Transverse colon (tissue), 4 donors: ENCODE data around the gene PBX3. TPM values are rescaled to one million over a fixed set of nuclear protein-coding genes. Genes with fewer than 3 reads are reported as not detected.

Experiments
- DNase-seq: peaks from one replicate; pipeline ENCODE4 v3.0.0-alpha.2; 2019
- H3K27ac ChIP-seq, 4 donors: fragments of 200-600 bp; sonication (generic); 2 replicates each; pipeline ENCODE4 v1.5.1; 2016 to 2018; ENCODE audit warnings: inconsistent platforms in 4 of 4
- H3K27me3 ChIP-seq: fragments of 200-600 bp; sonication (generic); 2 replicates; pipeline ENCODE4 v1.5.1; 2017; ENCODE audit warnings: inconsistent platforms
- H3K36me3 ChIP-seq, 4 donors: fragments of 200-600 bp; sonication (generic); 2 replicates each; pipeline ENCODE4 v1.5.1; 2017 to 2019; ENCODE audit warnings: inconsistent platforms in 4 of 4
- H3K4me1 ChIP-seq, 4 donors: fragments of 200-600 bp; sonication (generic); 2 replicates each; pipeline ENCODE4 v1.5.1; 2017 to 2020; ENCODE audit warnings: inconsistent platforms in 4 of 4
- H3K4me3 ChIP-seq, 4 donors: fragments of 200-600 bp; sonication (generic); 1 replicate in 1 of 4; 2 replicates in 3 of 4; pipeline versions ENCODE4 v1.5.1 to v1.6.1; 2017 to 2019; ENCODE audit warnings: inconsistent platforms in 4 of 4
- H3K9me3 ChIP-seq, 2 donors: fragments of 200-600 bp; sonication (generic); 2 replicates each; pipeline ENCODE4 v1.5.1; 2017 to 2019; ENCODE audit warnings: inconsistent platforms in 2 of 2
- CTCF ChIP-seq, 5 experiments: fragments of 200-600 bp in 3 of 5; fragments of 450-650 bp in 2 of 5; sonication (generic) in 3 of 5; IDR thresholded peaks; 1 replicate in 2 of 5; 2 replicates in 3 of 5; pipeline ENCODE4 v1.5.1; 2016 to 2017; ENCODE audit warnings: antibody characterized with exemption in 5 of 5, inconsistent platforms in 3 of 5, mild to moderate bottlenecking in 2 of 5, moderate library complexity in 1 of 5
- EP300 ChIP-seq: sonication (generic); formaldehyde crosslinking; IDR thresholded peaks from one replicate; pipeline ENCODE4 v1.6.1; 2017; ENCODE audit warnings: antibody characterized with exemption, low read depth
- POLR2A ChIP-seq: fragments of 450-650 bp; IDR thresholded peaks from one replicate; pipeline ENCODE4 v1.6.1; 2016; ENCODE audit warnings: antibody characterized with exemption, mild to moderate bottlenecking, moderate library complexity
- POLR2AphosphoS5 ChIP-seq, 3 donors: sonication (generic); formaldehyde crosslinking; IDR thresholded peaks; one replicate each; pipeline ENCODE4 v1.6.1; 2016; ENCODE audit warnings: antibody characterized with exemption in 3 of 3
- WGBS, 2 donors: methylation state at CpG; one replicate each; pipeline ENCODE4 v1.1.5; 2018; ENCODE audit warnings: low coverage in 1 of 2; 5-methylcytosine and 5-hydroxymethylcytosine counted together
- in situ Hi-C, 4 donors: fragments of 200-750 bp; cut with MboI; loops; one replicate each; pipeline versions ENCODE4 v1.15.0 to v1.15.1; 2017; ENCODE audit warnings: low sequenced_read_pairs in 3 of 4, low pct_ligation_motif_present in 1 of 4, low pct_unique_long_range_greater_than_20kb in 1 of 4
- intact Hi-C: fragments of 100-400 bp; cut with DNase I; formaldehyde crosslinking; loops from one replicate; pipeline ENCODE4 v1.15.1; 2023; ENCODE audit warnings: low total_unique reads
- total RNA-seq, 4 donors: library from RNA; depleted of rRNA; stranded (reverse); fragments of >200 nt; gene quantifications; one replicate each; pipeline ENCODE4 v1.1.0, GENCODE V29; 2016

PBX3 gene
- total RNA-seq, 4 donors from 2014 or later, result 16.4 to 70.3 (median 20.4) TPM

GRCh38 chr9:125761676-125762450 lies 14.7 kb downstream of the PBX3 start:
- no peaks in the 10 kb centered on the region for H3K36me3 ChIP-seq
- TF ChIP-seq CTCF (IDR thresholded peaks at IDR 0.05) (no peak), POLR2A (no peak)
- H3K4me3 ChIP-seq, result no peak overlapping the region
- WGBS, 2 donors, result 61 to 68% methylated on average over 2 of the region's 2 CpGs
- in situ Hi-C loops, result no loop called here
- no peaks in the 10 kb centered on the region for H3K9me3 ChIP-seq
- intact Hi-C loops, result no loop called here
- no peaks in the 10 kb centered on the region for H3K27me3 ChIP-seq
- no peak for DNase-seq
- peaks cover 0 to 47% (median 15%) of the 10 kb centered on the region in 4 donors for H3K4me1 ChIP-seq
- no peak overlapping the region for H3K27ac ChIP-seq

DNA sequence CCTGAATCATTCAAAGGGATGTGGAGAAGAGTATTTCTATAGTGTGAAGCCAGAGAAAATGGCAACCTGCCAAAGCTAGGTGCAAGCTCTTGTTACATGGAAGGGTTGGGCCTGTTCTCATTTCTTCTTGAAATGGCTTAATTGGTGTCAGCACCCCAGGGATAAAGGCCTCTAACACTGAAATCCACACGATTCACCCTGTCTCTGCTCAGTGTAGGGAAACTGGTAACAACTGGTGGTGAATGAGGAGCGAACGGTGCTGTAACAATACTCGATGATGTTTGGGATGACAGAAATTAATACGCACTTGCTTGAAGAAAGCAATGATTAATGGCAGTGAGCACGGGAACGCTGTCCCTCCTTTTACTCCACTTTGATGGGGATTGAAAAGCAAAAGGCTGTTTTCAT lies 16.2 kb downstream of the PBX3 start:
- WGBS, 2 donors, result 62 to 67% methylated on average over 7 of the region's 7 CpGs
- intact Hi-C loops, result no loop called here

GRCh38 chr9:125764198-125764597 lies 17.0 kb downstream of the PBX3 start:
- WGBS, 2 donors, result 74 to 79% methylated on average over 3 of the region's 3 CpGs
- no peak overlapping the region for H3K27ac ChIP-seq
- H3K27me3 ChIP-seq, result no peaks in the 10 kb centered on the region
- H3K4me1 ChIP-seq, result peaks cover 0 to 37% (median 13%) of the 10 kb centered on the region in 4 donors
- H3K4me3 ChIP-seq, result no peak overlapping the region
- H3K9me3 ChIP-seq, result no peaks in the 10 kb centered on the region
- intact Hi-C loops, result no loop called here
- no peaks in the 10 kb centered on the region for H3K36me3 ChIP-seq
- in situ Hi-C loops, result no loop called here
- no peak for TF ChIP-seq POLR2A
- no peak for TF ChIP-seq POLR2AphosphoS5 (IDR thresholded peaks at IDR 0.05)
- no peak for TF ChIP-seq EP300
- no peak for TF ChIP-seq CTCF (IDR thresholded peaks at IDR 0.05)
- DNase-seq, result no peak

More for the DNA sequence above, 16.2 kb downstream of the PBX3 start:
- H3K4me3 ChIP-seq, result no peak overlapping the region
- in situ Hi-C loops, result no loop called here
- H3K27ac ChIP-seq, result peak overlapping the region in 2 of 4 donors; percentile 7 to 18
- H3K9me3 ChIP-seq, result no peaks in the 10 kb centered on the region
- DNase-seq, result no peak
- H3K4me1 ChIP-seq, result peaks cover 0 to 45% (median 15%) of the 10 kb centered on the region in 4 donors
- H3K36me3 ChIP-seq, result no peaks in the 10 kb centered on the region
- TF ChIP-seq CTCF (IDR thresholded peaks at IDR 0.05) (no peak), EP300 (no peak), POLR2A (no peak)
- no peaks in the 10 kb centered on the region for H3K27me3 ChIP-seq

- H3K9me3 ChIP-seq, result no peaks in the 10 kb centered on the region
- in situ Hi-C loops, result no loop called here
- H3K4me1 ChIP-seq, result peaks cover 0 to 32% (median 16%) of the 10 kb centered on the region in 4 donors
- intact Hi-C loops, result no loop called here
- no peak overlapping the region for H3K4me3 ChIP-seq
- no peak overlapping the region for H3K27ac ChIP-seq
- TF ChIP-seq CTCF (IDR thresholded peaks at IDR 0.05), result no peak
- TF ChIP-seq EP300, result no peak
- TF ChIP-seq POLR2A, result no peak
- no peak for TF ChIP-seq POLR2AphosphoS5 (IDR thresholded peaks at IDR 0.05)
- WGBS, 2 donors, result 86 to 91% methylated on average over 2 of the region's 2 CpGs
- DNase-seq, result no peak
- no peaks in the 10 kb centered on the region for H3K36me3 ChIP-seq
- H3K27me3 ChIP-seq, result no peaks in the 10 kb centered on the region
Measured at GRCh38 chr9:125766468-125767221, 19.5 kb downstream of the PBX3 start.
